Karpas-422 (cell line): Measurements from ENCODE around the gene ATP5IF1. TPM values are rescaled to one million over a fixed set of nuclear protein-coding genes. Genes with fewer than 3 reads are reported as not detected.

Experiments used
- DNase-seq: peaks from one replicate; pipeline ENCODE4 v3.0.0-alpha.2; 2015
- H2AFZ ChIP-seq: fragments of 200-600 bp; sonication (generic); 2 replicates; pipeline ENCODE4 v1.6.1; 2014; ENCODE audit warnings: antibody characterized with exemption, low read length, mixed read lengths
- H3K27ac ChIP-seq: fragments of 200-600 bp; sonication (generic); 2 replicates; pipeline ENCODE4 v1.5.1; 2014; ENCODE audit warnings: mild to moderate bottlenecking, low read length, moderate library complexity
- H3K27me3 ChIP-seq: fragments of 200-600 bp; sonication (generic); 2 replicates; pipeline ENCODE4 v1.6.1; 2014; ENCODE audit warnings: low read length, mixed read lengths
- H3K36me3 ChIP-seq: fragments of 200-600 bp; sonication (generic); 2 replicates; pipeline ENCODE4 v1.6.1; 2014; ENCODE audit warnings: low read length, mixed read lengths; ENCODE audit not compliant: insufficient read depth
- H3K4me1 ChIP-seq: fragments of 200-600 bp; sonication (generic); 2 replicates; pipeline ENCODE4 v1.6.1; 2014; ENCODE audit warnings: mild to moderate bottlenecking, low read length, mixed read lengths
- H3K4me2 ChIP-seq: fragments of 200-600 bp; sonication (generic); 2 replicates; pipeline ENCODE4 v1.6.1; 2014; ENCODE audit warnings: low read length, low read depth, mild to moderate bottlenecking; ENCODE audit not compliant: poor library complexity, severe bottlenecking
- H3K4me3 ChIP-seq: fragments of 200-600 bp; sonication (generic); 2 replicates; pipeline ENCODE4 v1.5.1; 2014; ENCODE audit warnings: mild to moderate bottlenecking, antibody characterized with exemption, low read length, mixed read lengths
- H3K79me2 ChIP-seq: fragments of 200-600 bp; sonication (generic); 2 replicates; pipeline ENCODE4 v1.6.1; 2014; ENCODE audit warnings: mild to moderate bottlenecking, low read length, mixed read lengths
- H3K9ac ChIP-seq: fragments of 200-600 bp; sonication (generic); 2 replicates; pipeline ENCODE4 v1.6.0; 2014; ENCODE audit warnings: low read length
- H3K9me2 ChIP-seq: fragments of 200-600 bp; sonication (generic), shearing (Covaris generic); replicated peaks from 2 replicates; pipeline ENCODE4 v1.6.0; 2014; ENCODE audit warnings: mild to moderate bottlenecking, low read length, moderate library complexity; ENCODE audit not compliant: insufficient read depth
- H3K9me3 ChIP-seq: fragments of 300-700, 200-600 bp; sonication (generic); 2 replicates; pipeline ENCODE4 v1.6.1; 2014; ENCODE audit warnings: low read length, mixed read lengths
- H4K20me1 ChIP-seq: fragments of 200-600 bp; sonication (generic); 2 replicates; pipeline ENCODE4 v1.6.1; 2014; ENCODE audit warnings: mild to moderate bottlenecking, antibody characterized with exemption, low read length, low read depth; ENCODE audit not compliant: insufficient read depth
- total RNA-seq: library from RNA; depleted of rRNA; stranded (reverse); fragments of >200 nt; shearing (Covaris generic); gene quantifications from 2 replicates; pipeline ENCODE4 v1.2.3, GENCODE V29; 2014; ENCODE audit warnings: low replicate concordance

ATP5IF1 gene
- total RNA-seq, 1 experiment from 2014 or later: 248 TPM

DNA sequence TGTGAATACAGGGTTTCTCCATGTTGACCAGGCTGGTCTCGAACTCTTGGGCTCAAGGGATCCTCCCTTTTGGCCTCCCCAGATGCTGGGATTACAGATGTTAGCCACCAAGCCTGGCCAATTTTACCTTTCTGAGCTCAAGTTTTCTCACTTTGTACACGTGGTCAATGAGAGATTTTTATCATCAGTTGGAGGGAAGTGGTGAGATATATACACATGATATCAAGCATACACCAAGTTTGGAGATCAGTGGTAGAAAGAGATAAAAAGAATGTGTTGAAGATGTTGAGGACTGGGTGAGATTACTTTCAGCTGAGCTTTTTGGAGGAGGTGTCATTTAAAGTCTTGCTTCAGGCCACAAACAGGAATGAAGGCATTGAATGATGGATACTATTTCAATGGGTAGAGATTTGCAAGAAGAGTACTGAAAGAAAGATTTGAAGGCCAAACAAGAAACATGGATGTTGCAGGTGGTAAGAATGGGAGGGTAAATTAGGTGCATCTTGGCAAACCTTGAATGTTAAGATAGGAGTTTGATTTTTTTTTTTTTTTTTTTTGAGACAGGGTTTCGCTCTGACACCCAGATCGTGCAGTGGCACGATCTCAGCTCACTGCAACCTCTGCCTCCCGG is 20.4 kb downstream of the ATP5IF1 start:
- no peak overlapping the region for H2AFZ ChIP-seq
- H3K27ac ChIP-seq: no peak overlapping the region

DNA sequence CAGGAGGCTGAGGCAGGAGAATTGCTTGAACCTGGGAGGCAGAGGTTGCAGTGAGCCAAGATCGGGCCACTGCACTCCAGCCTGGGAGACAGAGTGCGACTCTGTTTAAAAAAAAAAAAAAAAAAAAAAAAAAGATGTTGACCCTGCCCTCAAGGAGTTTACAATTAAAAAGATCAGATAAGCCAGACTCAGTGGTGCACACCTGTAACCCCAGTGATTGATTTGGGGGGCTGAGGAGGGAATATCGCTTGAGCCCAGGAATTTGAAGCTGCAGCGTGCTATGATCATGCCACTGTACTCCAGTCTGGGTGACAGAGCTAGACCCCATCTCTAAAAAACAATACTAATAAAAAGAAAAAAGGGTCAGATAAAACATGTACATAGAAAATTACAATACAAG is 21.8 kb downstream of the ATP5IF1 start:
- no peak overlapping the region for H3K4me3 ChIP-seq
- H3K9ac ChIP-seq: no peak overlapping the region
- H3K9me2 ChIP-seq: no peaks in the 10 kb centered on the region
- no peak overlapping the region for H3K4me2 ChIP-seq
- peaks cover 26% of the 10 kb centered on the region for H3K79me2 ChIP-seq
- no peaks in the 10 kb centered on the region for H3K9me3 ChIP-seq
- H3K36me3 ChIP-seq: no peaks in the 10 kb centered on the region
- peaks cover 12% of the 10 kb centered on the region for H4K20me1 ChIP-seq
- no peak for DNase-seq
- peaks cover 25% of the 10 kb centered on the region for H3K4me1 ChIP-seq
- H2AFZ ChIP-seq: no peak overlapping the region
- no peaks in the 10 kb centered on the region for H3K27me3 ChIP-seq
- H3K27ac ChIP-seq: no peak overlapping the region

More for the DNA sequence above, 20.4 kb downstream of the ATP5IF1 start:
- H4K20me1 ChIP-seq: peaks cover 12% of the 10 kb centered on the region
- no peaks in the 10 kb centered on the region for H3K9me3 ChIP-seq
- H3K27me3 ChIP-seq: no peaks in the 10 kb centered on the region
- H3K9me2 ChIP-seq: no peaks in the 10 kb centered on the region
- H3K4me1 ChIP-seq: peaks cover 22% of the 10 kb centered on the region
- H3K79me2 ChIP-seq: peaks cover 17% of the 10 kb centered on the region
- no peaks in the 10 kb centered on the region for H3K36me3 ChIP-seq
- no peak overlapping the region for H3K9ac ChIP-seq
- no peak overlapping the region for H3K4me2 ChIP-seq
- no peak overlapping the region for H3K4me3 ChIP-seq
- no peak for DNase-seq

DNA sequence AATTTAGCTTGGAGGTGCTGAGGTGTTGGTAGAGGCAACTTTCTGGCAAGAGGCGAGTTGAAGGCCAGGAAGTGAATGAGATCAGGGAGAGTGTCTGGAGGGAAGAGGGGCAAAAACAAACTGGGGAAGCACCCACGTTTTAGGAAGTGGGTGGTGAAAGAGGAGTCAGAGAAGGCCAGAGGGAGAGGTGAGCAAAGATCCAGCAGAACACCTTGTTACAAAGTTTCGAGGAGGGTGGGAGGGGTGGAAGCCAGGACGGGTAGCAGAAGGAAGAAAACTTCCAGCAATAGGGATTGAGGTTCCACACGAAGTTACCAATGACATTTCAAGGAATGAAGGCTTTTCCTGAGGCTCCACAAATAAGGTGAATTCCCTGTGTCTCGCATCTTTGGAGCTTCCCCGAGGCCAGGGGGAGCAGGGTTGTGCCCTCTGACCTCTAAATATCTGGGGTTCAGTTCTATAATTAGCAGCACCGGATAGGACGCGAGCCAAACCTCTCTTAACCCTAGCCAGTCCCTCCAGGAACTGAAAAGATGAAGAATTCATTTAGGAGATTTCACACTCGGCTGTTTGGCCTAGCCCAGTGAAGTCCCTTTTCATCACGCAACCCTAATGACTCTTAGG is 22.8 kb downstream of the ATP5IF1 start:
- peak overlapping the region; percentile 34; the same call in 1 of the 2 replicates for H3K9ac ChIP-seq
- peak overlapping the region; percentile 26; the same call in 1 of the 2 replicates for H3K4me3 ChIP-seq
- no peaks in the 10 kb centered on the region for H3K36me3 ChIP-seq
- H3K27ac ChIP-seq: no peak overlapping the region
- peaks cover 35% of the 10 kb centered on the region for H3K79me2 ChIP-seq
- H3K4me2 ChIP-seq: peak overlapping the region; percentile 48
- peak overlapping the region; percentile 40 for H2AFZ ChIP-seq
- H3K4me1 ChIP-seq: peaks cover 25% of the 10 kb centered on the region
- H3K9me3 ChIP-seq: no peaks in the 10 kb centered on the region
- DNase-seq: no peak
- no peaks in the 10 kb centered on the region for H3K9me2 ChIP-seq
- no peaks in the 10 kb centered on the region for H3K27me3 ChIP-seq
- peaks cover 12% of the 10 kb centered on the region for H4K20me1 ChIP-seq

DNA sequence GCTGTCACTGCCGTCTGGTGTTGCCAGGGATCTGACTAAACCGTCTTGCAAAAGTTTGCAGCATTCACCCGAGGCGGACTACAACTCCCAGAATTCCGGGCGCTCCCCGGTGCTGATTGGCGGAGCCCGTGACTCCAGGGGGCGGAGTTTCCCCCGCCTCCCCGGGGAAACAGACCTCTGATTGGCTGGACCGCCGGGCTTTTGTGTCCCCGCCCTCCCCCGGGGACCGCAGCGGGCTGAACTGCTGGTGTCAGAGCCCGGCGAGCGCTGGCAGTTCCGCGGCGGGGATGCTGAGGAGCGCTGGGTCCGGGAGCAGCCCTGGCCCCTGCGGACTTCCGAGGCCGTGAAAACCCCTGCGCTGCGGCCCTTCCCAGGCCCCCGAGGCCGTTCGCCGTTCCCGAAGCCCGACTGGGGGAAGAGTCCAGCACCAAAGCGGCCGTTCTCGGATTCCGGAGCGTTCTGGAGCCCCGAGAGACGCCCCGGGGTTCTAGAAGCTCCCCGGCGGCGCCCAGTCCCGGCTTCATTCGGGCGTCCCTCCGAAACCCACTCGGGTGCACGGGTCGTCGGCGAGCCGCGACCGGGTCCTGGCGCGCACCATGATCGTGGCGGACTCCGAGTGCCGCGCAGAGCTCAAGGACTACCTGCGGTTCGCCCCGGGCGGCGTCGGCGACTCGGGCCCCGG is 23.5 kb downstream of the ATP5IF1 start, which contains the start of gene SESN2:
Gene SESN2, plus strand, starts transcription at position 267 of the 682 bp plus-strand sequence. Its CDS starts 330 bp downstream, at position 597.
- peak; percentile 100 for DNase-seq
- peaks cover 38% of the 10 kb centered on the region for H3K79me2 ChIP-seq
- H3K9me3 ChIP-seq: no peaks in the 10 kb centered on the region
- peak within 1 kb of the TSS; percentile 98 for H3K4me3 ChIP-seq
- H4K20me1 ChIP-seq: peaks cover 12% of the 10 kb centered on the region
- H3K27ac ChIP-seq: peak within 1 kb of the TSS; percentile 54; the same call in 1 of the 2 replicates
- H3K27me3 ChIP-seq: no peaks in the 10 kb centered on the region
- H3K36me3 ChIP-seq: no peaks in the 10 kb centered on the region
- peak within 1 kb of the TSS; percentile 95 for H3K4me2 ChIP-seq
- H3K9ac ChIP-seq: peak within 1 kb of the TSS; percentile 98
- no peaks in the 10 kb centered on the region for H3K9me2 ChIP-seq
- H2AFZ ChIP-seq: peak within 1 kb of the TSS; percentile 40
- peaks cover 25% of the 10 kb centered on the region for H3K4me1 ChIP-seq

DNA sequence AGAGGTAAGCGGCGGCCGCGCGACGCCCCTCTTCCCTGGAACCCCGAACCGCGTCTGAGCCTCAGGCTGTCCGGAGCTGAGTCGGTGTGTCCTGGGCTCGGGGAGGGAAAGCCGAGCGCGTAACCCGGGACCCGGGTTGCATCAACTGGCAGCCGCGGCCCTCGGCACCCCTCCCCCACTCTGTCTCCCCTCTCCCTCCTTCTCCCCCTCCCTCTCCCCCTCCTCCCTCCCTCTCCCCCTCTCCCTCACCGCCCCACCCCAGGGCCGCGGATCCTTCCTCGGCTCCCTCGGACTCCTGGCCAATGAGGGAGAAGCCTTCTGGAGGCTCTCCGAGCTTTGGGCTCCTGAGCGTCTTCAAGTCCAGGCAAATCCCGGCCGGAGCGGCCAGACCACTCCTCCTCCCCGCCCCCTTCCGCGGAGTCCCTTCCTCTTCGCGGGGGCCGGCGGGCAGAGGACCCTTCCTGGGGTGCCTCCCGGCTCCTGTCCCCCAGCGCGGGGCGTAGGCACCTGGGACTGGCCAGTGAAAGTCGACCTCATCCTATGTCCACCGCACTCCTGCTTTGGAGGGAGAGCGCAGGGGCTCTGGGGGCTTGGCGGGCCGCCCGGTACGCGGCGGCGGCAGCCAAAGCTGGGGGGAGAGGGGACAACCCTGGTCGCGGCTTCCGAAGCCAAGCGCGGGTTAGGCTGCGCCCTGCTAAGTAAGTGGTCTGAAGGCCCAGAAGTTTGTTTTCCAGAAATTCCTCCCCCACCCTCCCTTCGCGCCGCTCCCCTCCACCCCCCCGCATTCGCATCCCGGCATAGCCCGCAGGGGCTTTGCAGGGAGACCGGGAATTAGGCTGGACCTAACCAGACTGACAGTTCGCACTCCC is 24.2 kb downstream of the ATP5IF1 start:
- Histone ChIP-seq H3K79me2 (peaks cover 45% of the 10 kb centered on the region), H4K20me1 (peaks cover 12% of the 10 kb centered on the region), H3K4me3 (peak overlapping the region; percentile 98), H3K36me3 (no peaks in the 10 kb centered on the region), H3K27me3 (no peaks in the 10 kb centered on the region), H3K9ac (peak overlapping the region; percentile 98), H3K4me2 (peak overlapping the region; percentile 95), H3K27ac (peak overlapping the region; percentile 54; the same call in 1 of the 2 replicates), H3K9me2 (no peaks in the 10 kb centered on the region), H2AFZ (no peak overlapping the region), H3K4me1 (peaks cover 25% of the 10 kb centered on the region), H3K9me3 (no peaks in the 10 kb centered on the region)
- peak; percentile 64 for DNase-seq

DNA sequence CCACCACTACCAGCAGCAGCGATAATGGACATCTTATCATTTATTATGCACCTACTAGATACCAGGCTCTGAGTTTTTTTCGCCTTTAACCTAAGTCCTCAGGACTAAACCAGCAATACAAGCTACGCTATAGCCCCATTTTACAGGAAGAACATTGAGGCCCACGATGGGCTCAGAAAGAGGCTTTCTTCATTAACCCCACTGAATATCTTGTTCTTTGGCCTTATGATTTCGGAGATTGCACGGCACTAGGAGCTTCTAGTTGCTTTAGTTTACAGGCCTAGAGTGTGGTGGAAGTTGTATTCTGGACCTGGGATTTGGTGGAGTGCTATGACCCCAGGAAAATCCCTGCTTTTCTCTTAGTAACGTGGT is 24.9 kb downstream of the ATP5IF1 start:
- Histone ChIP-seq H3K27me3 (no peaks in the 10 kb centered on the region), H3K36me3 (no peaks in the 10 kb centered on the region), H3K4me2 (peak overlapping the region; percentile 95), H3K9me2 (no peaks in the 10 kb centered on the region), H3K27ac (no peak overlapping the region), H4K20me1 (peaks cover 12% of the 10 kb centered on the region), H3K4me3 (peak overlapping the region; percentile 98), H3K9me3 (no peaks in the 10 kb centered on the region), H3K4me1 (peaks cover 25% of the 10 kb centered on the region), H2AFZ (no peak overlapping the region), H3K9ac (peak overlapping the region; percentile 51), H3K79me2 (peaks cover 48% of the 10 kb centered on the region)
- no peak for DNase-seq

DNA sequence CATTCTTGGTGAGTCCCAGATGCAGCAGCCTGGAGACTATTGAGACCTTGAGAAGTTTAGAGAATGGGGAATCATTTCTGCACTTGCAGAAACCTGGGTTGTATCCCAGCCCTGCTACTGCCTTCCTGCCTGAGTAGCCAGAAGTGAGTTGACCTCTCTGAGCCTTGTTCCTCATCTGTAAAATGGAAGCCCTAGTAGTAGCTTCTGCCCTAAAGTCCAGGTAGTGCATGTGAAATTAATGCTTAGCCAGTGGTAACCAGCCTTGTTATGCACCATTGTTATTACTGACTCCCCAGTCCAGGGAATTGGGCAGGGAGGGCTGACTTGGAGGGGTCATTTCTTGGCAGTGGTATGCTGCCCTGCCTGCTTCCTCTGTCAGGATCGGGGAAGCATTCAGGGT is 29.0 kb downstream of the ATP5IF1 start:
- Histone ChIP-seq H3K27ac (no peak overlapping the region), H3K4me1 (peaks cover 16% of the 10 kb centered on the region), H3K4me2 (no peak overlapping the region), H3K9me3 (no peaks in the 10 kb centered on the region), H3K79me2 (peaks cover 64% of the 10 kb centered on the region), H3K4me3 (no peak overlapping the region), H3K9me2 (no peaks in the 10 kb centered on the region), H3K36me3 (no peaks in the 10 kb centered on the region), H2AFZ (no peak overlapping the region), H3K27me3 (no peaks in the 10 kb centered on the region), H3K9ac (no peak overlapping the region), H4K20me1 (peaks cover 12% of the 10 kb centered on the region)
- no peak for DNase-seq
